Tibial nerve (tissue), 4 donors: ENCODE results near the gene MAP3K12.

Source experiments
- CTCF ChIP-seq, 5 experiments: fragments of 200-600 bp in 3 of 5; fragments of 450-650 bp in 2 of 5; sonication (generic) in 3 of 5; IDR thresholded peaks; one replicate each; pipeline ENCODE4 v1.5.1; 2016 to 2019; ENCODE audit warnings: antibody characterized with exemption in 5 of 5, mild to moderate bottlenecking in 3 of 5, moderate library complexity in 2 of 5
- EP300 ChIP-seq, 2 donors: sonication (generic); formaldehyde crosslinking; IDR thresholded peaks; one replicate each; pipeline ENCODE4 v1.6.1; 2017; ENCODE audit warnings: antibody characterized with exemption in 2 of 2, mild to moderate bottlenecking in 1 of 2

DNA sequence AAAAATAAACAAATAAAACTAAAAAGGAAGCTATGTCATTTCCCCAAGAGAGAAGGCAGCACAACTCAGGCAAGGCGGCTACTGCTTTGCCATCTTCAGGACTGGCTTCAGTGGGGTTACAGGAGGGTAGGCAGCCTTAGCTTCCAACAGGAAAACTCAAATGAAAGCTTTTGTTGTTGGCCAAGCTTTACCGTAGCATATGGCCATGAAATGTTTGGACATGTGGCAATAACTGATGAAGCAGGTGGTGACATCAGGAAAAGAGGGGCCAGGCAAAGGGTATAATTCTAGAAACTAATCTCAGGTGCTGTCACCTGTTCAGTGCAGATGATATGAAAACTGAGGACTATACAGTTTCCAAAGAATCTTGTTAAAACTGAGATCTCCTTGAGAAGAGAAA, 30.8 kb upstream of the MAP3K12 start:
- TF ChIP-seq CTCF (IDR thresholded peaks at IDR 0.05) (no peak), EP300 (IDR thresholded peaks at IDR 0.05) (no peak)
